Measurements from ENCODE around the gene PLCB3.
"Not testable (repeated sequence)": the region's sequence is repeated elsewhere in the genome, so short reads cannot be mapped to it uniquely, and the experiment has no call there.

PLCB3 gene

DNA sequence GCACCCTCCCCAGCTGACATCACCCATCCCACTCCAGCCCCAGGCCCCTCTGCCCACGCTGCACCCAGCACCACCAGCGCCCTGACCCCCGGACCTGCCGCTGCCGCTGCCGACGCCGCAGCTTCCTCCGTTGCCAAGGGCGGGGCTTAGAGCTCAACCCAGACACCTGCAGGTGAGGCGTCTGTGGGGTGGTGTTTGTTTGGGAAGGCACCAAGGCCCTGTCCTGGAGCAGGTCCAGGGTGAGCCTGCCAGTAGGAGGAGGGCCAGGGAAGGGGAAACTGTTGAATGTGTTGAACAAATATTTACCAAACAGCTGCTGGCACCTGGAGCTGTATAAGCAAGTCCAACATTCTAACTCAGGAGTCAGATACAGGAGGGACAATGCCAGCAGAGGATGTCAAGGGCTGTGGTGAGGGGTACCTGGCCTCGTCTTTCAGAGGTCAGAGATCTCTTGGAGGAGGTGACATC, 13.8 kb upstream of the PLCB3 start:
- DNase-seq (ENCODE audit: low spot score): no peak

DNA sequence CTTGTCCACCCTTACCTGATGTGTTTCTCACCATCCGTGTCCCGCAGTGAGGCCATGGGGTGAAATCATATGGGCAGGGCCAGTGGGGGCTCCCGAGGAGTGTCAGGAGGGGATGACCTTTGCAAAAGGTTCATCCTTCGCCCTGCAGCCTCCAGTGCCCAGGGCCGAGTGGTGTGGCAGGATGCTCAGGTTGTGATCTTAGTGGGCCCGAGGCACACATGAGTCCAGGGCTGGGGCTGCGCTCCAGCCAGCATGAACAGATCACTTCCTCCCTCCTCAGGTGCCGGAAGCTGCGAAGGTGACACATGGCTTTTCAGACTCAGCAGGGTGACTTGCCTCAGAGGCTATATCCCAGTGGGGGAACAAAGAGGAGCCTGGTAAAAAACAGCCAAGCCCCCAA, 13.3 kb upstream of the PLCB3 start:
- DNase-seq (ENCODE audit: low spot score): no peak

DNA sequence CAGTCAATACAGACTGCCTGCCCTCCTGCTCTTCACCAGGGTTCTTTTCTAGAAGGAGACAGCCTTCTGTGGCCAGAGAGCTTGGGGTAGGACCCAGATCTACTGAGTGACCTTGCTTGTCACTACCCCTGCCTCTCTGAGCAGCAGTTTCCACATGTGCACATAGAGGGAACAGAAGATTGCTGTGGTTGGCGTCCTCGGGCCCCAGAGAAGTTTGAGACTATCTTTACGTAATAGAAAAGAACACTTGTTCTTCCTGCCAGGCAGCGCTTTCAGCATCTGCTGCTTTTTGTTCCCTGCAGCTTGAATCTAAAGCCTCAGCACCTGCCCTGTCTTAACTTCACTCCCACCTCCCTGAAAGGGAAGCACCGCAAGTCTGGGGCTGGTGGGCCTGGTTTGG, 12.3 kb upstream of the PLCB3 start:
- DNase-seq (ENCODE audit: low spot score): no peak

DNA sequence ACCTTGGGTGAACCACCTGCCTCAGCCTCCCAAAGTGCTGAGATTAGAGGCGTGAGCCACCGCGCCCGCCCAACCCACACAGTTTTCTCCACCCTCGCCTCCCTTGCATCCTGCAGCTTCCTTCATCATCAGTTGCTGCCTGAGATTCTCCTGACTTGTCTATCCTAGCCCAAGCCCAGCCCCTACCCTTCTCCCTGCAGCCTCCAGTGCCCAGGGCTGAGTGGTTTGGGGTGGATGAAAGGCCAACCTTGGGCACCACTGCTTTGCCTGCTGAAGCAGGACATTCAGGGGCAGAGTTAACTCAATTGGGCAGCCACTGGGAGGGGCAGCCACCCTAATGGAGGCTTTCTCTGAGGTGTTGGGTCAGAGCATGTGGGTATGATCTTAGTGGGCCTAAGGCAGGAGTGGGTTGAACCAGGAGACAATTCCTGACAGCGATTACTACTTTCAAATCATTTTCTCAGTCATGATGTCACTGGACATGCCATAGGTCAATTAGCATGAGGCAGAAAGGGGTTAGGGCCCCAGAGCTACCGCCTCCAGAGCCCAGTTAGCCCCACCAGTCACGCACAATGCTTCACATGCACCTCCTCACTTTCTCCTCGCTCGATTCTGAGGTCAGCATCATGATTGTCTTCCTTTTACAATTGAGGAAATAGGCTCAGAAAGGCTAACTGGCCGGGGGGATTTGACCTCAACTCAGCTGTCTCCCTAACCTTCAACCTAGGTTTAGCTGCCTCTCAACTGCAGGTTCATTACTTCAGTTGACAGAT, 11.5 kb upstream of the PLCB3 start:
- no peak for DNase-seq (ENCODE audit: low spot score)

DNA sequence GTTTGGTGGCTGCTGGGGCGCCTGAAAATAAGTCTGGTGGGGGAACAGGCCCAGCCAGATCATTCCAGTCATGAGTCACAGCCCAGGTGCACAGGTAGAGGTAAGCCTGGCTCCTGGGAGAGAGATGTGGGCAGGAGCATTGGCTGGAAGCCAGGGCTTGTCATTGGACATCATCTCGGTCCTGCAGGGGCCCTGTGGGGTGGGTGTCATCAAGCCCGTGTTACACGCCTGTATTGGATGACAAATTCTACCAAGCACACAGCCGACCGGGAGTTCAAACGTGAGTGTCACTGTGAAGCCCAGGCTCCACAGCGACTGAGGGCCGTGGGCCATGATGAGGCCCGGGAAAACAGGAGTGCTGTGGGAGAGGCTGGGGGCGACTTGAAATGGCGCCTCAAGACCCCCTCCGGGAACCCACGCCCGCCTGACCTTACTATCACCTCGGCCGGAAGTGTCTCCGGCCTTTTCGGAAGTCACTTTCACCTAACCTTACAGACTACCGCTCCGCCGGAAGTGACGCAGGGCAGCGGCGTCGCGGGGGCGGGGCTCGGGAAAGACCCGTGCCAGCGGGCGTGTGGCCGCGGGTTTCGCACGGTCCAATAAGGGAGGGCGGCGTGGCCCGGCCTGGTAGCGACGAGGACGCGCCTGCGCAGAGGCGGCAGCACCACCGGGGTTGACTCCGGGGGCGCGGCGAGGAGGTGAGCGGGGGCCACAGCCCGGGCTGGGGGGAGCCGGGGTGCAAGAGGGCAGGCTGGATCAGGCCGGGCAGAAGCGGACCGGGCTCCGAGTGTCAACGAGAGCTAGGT, 10.7 kb upstream of the PLCB3 start, which contains the start of gene FKBP2:
Gene FKBP2 (plus strand): TSS at position 661 of the 806 bp plus-strand sequence. CDS start 1,293 bp downstream, outside the sequence.
- DNase-seq (ENCODE audit: low spot score): peak; percentile 95

DNA sequence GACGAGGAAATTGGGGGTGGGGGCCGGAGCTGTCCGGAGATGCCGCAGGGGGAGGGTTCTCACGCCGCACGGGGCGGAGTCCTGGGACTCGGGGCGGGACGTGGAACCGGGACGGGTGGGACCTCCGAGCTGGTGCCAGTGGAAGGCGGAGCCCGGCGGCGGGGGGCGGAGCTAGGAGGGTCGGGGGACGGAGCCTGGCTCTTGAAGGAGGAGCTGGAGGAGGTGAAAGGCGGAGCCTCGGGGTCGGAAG, 10.2 kb upstream of the PLCB3 start:
- DNase-seq (ENCODE audit: low spot score): peak; percentile 88

DNA sequence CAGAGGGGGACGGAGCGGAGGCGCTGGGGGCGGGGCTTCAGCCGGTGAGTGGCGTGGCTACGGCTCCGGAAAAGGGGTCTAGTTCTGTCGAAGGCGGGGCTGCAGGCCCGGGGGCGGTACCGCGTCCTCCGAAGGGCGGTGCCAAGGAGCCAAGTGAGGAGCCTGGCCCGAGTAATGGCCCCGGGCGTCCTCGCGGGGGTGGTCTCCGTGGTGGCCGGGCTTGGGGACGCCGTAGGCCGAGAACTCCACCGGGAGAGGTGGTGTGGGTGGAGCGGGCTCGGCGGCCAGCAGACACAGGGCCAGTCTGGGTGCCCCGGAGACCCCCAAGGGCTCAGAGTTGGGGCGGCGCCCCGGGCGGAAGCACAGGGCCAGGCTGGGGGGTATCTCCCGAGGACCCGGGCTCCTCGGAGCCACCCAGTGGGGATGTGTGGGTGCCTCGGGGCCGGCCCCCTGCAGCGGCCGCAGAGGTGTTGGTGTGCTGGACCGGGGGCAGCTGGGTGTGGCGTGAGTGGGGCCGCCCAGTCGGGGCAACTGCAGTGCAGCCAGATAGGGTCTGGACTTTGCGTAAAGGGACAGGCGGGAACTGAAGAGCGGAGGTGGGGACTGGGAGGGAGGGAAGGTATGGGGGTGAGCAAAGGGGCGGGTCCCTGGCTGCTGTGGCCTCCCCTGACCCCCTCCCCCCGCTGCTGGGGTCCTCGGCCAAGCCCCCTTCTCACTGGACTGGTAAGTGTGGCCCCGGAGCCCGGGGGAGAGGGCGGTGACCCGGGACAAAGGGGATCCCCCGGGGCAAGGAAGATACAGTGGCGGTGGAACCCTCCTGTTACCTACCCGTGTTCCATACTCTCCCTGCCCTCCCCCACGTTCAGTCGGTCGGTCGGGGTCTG, 9.6 kb upstream of the PLCB3 start:
- DNase-seq (ENCODE audit: low spot score): peak; percentile 69

DNA sequence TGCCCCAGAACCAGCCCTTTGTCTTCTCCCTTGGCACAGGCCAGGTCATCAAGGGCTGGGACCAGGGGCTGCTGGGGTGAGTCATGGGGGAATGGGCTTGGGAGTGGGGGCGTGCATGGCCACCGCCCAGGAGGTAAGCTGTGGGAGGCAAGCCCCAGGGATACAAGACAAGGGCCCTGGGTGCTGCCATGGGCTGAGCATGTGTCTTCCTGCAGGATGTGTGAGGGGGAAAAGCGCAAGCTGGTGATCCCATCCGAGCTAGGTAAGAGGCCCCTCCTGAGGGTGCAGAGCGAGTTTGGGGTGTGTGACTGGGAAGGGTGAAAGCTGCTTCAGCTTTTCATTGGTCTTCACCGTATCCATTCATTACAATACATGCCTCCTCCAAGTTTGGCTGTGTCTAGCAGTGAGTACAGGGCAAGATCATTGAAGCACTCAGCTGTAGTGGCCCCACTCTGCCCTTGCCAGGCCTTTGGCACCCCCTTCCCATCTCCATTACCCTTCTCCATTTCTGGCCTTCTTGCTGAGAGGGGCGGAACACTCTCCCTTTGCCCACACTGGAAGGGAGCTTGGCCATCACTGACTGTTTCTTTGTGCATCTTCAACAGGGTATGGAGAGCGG, 8.0 kb upstream of the PLCB3 start:
- DNase-seq (ENCODE audit: low spot score): no peak

DNA sequence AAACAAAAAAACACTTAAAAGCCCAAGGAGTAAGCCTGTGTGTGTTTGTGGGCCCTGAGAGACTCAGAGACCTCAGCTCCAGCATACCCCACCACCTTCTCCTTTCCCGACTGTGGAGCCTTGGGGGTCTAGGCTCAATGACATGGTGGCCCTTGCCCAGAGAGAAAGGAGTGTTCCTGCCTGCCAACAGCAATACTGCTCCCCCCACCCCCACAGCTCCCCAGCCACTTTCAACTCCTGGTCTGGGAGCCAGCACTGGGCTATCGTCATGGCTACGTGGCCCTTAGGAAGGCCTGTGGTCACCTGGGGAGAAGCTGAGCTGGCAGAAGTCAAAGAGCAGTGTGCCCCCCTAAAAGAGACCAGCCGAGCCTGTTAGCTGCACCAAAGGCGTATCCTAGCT, 7.2 kb upstream of the PLCB3 start:
- DNase-seq (ENCODE audit: low spot score): no peak

DNA sequence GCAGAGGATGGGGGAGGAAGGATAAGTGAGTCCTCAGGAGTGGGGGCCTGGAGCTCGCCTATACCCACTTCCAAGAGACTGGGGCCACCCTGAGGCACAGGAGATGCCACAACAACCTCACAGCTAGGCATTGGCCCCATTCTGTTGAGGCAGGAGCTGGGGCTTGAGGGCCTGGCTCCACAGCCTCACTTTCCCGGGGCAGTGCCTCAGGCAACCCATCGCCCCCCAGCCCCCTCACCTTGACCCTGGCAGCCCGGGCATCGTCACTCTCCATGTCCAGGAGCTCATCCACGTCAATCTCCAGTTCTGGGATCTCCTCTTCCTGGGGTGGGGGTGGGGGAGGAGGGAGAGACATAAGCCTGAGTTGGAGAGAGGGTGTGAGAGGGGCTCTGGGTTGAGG, 6.4 kb upstream of the PLCB3 start:
- no peak for DNase-seq (ENCODE audit: low spot score)

DNA sequence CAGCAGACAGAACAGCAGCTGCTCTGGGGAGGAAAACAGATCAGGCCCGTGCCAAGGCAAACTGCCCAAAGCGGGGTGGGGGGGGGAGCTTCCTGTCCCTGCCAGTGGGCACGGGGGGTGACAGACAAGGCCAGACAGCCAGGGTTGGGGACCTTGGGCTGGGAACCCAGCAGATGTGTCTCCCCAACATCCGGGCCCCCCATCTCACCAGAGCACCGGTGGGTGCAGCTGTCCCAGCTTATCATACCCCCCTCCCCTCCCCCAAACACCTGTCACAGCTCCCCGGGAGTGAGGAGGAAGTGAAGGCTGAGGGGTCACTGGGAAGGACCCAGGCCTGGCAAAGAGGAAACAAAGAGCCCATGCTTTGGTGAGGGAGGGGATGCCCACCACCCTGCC, 5.9 kb upstream of the PLCB3 start:
- DNase-seq (ENCODE audit: low spot score): no peak

DNA sequence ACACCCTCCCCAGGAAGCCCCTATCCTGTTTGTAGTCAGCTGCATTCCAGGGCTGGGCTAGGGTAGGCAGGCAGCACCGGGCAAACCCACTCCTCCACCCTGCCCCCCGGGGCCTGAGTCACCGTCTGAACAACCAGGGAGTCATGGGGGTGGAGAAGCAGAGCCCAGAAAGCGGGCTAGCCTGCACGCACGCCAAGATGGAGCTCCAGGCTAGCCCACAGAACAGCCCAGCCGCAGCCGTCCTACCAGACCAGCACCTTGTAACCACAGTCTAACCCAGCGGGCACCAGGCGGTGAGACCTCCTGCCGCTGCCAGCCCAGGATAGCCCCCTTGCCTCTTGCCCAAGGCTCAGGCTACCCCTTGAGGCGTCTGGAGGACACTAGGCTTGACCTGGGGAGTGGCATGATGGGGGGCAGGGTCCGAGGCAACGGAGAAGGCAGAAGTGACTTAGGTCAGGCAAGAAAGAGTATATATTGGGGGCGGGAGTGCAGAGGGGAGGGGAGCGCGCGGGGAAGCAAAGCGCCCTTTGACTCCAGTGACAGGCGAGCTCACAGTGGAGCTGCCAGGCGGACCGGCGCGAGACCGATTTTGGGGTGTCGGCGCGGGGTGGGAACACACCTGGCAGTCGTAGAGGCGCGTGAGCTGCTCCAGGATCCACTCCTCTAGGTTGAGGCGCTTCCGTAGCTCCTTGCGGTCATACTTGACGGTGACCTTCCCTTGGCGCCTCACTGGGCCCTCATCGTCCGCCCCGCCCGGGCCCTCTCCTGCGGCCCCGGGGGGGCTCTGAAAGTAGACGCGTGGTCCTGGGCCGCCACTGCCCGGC, 5.3 kb upstream of the PLCB3 start:
- peak; percentile 54 for DNase-seq (ENCODE audit: low spot score)

DNA sequence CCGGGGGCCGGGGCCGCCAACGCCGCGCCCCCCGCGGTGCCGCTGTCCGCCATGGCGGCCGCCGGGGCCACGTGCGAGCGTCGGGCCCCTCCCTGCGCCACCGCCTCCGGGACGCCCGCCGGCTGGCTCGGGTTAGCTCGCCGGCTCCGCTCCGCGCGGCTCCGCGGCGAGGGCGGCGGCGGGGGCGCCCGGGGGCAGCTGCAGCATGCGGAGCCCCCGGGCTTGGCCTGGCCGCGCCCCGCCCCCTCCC, 4.8 kb upstream of the PLCB3 start:
- not testable (repeated sequence) for DNase-seq (ENCODE audit: low spot score)

DNA sequence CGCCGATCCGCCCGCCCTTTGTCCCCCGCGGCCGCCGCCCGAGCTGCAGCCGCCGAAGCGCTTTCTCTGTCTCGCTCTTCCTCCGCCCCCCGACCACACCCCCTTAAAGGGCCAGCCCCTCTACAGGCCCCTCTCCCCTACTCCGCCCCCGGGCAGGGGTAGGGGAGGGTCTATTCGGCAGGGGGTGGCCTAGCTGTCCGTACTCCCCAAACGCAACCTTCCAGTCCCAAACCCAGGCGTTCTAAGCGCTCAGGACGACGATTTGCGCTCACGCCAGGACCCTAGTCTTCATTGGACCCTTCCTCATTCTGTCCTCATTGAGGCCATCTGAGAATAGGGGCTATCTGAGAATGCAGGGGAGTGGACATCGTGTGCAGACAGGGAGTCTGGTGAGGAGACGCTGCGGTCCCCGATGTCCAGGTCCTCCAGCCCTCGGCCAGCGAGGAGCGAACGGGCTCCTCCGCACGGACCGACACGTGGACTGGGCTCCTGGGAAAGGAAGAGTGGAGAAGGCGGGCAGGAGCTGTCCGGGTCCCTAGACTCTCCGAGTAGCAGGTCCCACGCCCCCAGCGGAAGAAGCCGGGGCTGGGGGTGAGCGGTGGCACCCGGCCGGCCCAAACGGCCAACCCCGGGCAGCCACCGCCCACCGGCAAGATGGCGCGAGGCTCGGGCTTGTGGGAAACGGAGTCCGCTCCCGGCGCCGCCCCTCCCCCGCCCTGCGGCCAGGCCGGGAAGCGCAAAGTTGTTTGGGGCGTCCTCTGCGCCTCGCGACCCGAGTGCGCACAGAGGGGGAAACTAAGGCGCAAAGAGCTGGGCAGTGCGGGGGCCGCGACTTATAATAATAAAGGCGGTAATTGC, 4.2 kb upstream of the PLCB3 start, which contains the start of gene PPP1R14B:
Gene PPP1R14B (minus strand): TSS at position 73 of the 858 bp plus-strand sequence. CDS start 270 bp downstream, outside the sequence.
- DNase-seq (ENCODE audit: low spot score): peak; percentile 91

DNA sequence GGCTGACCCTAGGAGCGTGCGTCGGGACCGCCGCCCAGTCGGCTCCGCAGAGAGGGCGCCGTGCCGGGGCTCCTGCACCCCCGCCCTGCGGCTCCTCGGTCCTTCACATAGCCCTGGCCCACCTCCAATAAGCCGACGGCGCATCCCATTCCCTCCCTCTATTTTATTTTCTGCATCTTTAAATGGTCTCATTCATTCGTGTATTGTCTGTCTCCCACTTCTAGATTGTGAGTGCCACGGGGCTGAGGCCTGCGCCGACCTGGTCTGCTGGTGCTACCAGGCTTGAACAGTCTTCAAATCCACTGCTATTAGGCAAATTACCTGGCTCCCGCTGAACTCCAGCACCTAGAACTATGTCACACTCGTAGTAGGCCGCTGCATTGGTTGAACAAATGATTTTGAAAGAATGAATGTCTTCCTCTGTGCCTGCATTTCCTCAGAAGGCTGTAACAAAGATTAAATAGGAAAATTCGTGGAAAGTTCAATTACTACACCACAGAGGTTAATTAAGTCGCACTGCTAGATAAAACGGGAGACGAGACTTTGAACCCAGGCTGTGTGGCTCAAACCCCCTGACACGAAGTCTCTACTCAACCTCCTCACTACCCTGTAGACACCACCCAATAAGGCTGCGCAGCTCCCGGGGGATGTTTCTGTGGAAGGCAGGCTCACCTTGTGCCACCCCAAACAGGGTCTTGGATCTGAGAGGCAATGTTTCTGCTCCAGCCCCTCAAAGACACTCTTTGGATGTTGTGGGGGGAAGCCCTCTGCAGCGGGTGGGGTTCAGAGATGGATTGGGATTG, 3.4 kb upstream of the PLCB3 start:
- no peak for DNase-seq (ENCODE audit: low spot score)

DNA sequence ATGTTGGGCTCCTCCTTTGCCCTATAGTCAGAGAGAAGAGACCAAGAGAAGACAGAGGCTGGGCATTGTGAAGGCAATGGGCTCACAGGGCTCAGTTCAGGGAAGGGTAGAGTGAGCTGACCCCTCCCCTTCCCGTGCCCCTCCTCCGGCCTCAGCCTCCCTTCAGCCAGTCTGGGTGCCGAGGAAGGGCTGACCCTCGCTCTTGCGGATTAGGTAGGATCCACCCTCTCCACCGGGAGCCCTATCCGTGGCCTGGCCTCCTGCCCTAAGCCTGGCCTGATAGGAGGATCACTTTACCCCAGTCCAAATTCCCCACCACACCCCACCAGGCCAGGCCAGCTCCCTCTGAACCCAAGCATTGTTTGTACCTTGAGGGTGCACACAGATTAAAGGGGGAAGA, 2.8 kb upstream of the PLCB3 start:
- DNase-seq (ENCODE audit: low spot score): no peak

DNA sequence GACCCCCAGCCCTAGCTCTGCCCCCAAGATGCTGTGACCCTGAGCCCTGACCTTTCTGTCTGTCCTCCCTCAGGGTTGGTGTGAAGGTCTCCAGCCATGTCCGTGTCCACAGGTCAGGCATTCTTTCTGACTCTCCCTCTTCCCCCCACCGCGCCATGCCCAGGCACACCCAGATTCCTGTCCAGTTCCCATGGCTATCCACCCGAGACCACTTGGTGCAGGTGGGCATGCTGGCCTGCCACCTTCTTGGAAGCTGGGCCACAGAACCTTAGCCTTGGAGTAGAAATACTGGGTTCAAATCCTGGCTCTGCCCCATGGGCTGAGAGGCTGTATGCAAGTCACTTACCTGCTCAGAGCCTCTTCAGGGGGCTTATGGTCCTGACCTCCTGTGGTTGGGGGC, 2.3 kb upstream of the PLCB3 start:
- DNase-seq (ENCODE audit: low spot score): no peak

DNA sequence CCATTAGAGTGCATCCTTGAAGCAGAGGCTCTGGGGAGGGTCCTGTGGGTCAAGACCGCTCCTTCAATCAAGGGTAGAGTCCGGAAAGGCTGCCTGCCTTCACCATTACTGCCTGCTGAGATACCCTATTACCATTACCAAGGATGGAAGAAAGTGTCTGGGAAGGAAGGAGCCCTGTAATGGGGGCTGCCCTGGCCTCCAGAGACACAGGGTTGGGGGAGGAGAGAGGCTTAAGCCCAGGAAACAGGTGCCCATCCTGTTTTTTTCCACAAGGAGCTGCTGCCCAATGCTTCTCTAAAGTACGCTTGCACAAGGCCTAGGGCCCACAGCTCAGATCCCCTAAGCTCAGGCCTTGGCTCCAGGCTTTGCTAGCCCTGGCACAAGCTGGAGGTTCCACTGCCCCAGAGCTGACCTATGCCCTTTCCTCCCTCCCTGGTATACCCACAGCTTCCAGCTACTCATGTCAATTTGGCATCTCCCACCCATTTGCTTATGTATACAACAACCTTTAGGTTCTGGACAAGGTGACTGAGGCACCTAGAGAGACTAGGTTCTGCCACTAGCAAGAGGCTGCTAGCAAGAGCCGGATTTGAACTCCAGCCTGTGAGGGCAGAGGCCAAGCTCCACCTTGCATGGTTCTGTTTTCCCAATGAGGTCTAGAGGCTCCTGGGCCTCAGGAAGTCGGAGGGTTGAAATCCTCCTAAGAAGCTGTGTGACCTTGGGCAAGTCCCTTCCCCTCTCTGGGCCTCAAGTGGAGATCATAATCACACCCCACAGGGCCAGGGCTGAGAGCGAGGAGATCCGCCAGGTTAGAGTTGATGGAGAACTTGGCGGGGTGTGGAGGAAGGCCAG, 1.5 kb upstream of the PLCB3 start:
- DNase-seq (ENCODE audit: low spot score): no peak

Data from HuH-7.5 (cell line).